SJSA1 (cell line): ENCODE results near the gene PGP. TPM values are rescaled to one million over a fixed set of nuclear protein-coding genes. Genes with fewer than 3 reads are reported as not detected.
"Not testable (repeated sequence)": the region's sequence is repeated elsewhere in the genome, so short reads cannot be mapped to it uniquely, and the experiment has no call there.

Source experiments
- DNase-seq, 2 experiments: peaks; one replicate each; pipeline ENCODE4 v3.0.0-alpha.2; 2015 to 2020; ENCODE audit warnings: low spot score in 2 of 2, low read depth in 1 of 2
- H3K27ac ChIP-seq: fragments of 250-450 bp; sonication (Bioruptor Pico); 2 replicates; pipeline ENCODE4 v1.5.1; 2020; ENCODE audit warnings: mild to moderate bottlenecking, moderate library complexity
- H3K27me3 ChIP-seq: fragments of 250-450 bp; sonication (Bioruptor Pico); replicated peaks from 2 replicates; pipeline ENCODE4 v1.5.1; 2020; ENCODE audit warnings: mild to moderate bottlenecking, moderate library complexity
- H3K36me3 ChIP-seq: fragments of 250-450 bp; sonication (Bioruptor Pico); 2 replicates; pipeline ENCODE4 v1.5.1; 2020; ENCODE audit warnings: mild to moderate bottlenecking
- H3K4me1 ChIP-seq: fragments of 250-450 bp; sonication (Bioruptor Pico); replicated peaks from 2 replicates; pipeline ENCODE4 v1.6.1; 2021; ENCODE audit warnings: mild to moderate bottlenecking
- H3K4me3 ChIP-seq: fragments of 250-450 bp; sonication (Bioruptor Pico); 2 replicates; pipeline ENCODE4 v1.5.1; 2020; ENCODE audit warnings: mild to moderate bottlenecking
- H3K9me3 ChIP-seq: fragments of 250-450 bp; sonication (Bioruptor Pico); replicated peaks from 2 replicates; pipeline ENCODE4 v1.5.1; 2020; ENCODE audit warnings: mild to moderate bottlenecking
- total RNA-seq: library from RNA; depleted of rRNA; stranded (reverse); fragments of >200 nt; shearing (Covaris generic); gene quantifications from 2 replicates; pipeline ENCODE4 v1.2.3, GENCODE V29; 2014

The PGP gene
- total RNA-seq, 1 experiment from 2014 or later, result 37.8 TPM

- Histone ChIP-seq H3K9me3 (no peaks in the 10 kb centered on the region), H3K4me3 (no peak overlapping the region), H3K36me3 (peaks cover 78% of the 10 kb centered on the region), H3K27me3 (no peaks in the 10 kb centered on the region), H3K4me1 (no peaks in the 10 kb centered on the region), H3K27ac (no peak overlapping the region)
- no peak for DNase-seq
Observed at GRCh38 chr16:2243781-2244180, 29.1 kb upstream of the PGP start.

- Histone ChIP-seq H3K27ac (no peak overlapping the region), H3K4me3 (no peak overlapping the region), H3K36me3 (peaks cover 79% of the 10 kb centered on the region), H3K9me3 (no peaks in the 10 kb centered on the region), H3K4me1 (no peaks in the 10 kb centered on the region), H3K27me3 (no peaks in the 10 kb centered on the region)
- DNase-seq, result no peak
Observed at GRCh38 chr16:2243031-2243528, 28.4 kb upstream of the PGP start.

GRCh38 chr16:2242598-2242997 lies 28.0 kb upstream of the PGP start:
- H3K36me3 ChIP-seq, result peaks cover 80% of the 10 kb centered on the region
- no peak for DNase-seq
- no peaks in the 10 kb centered on the region for H3K9me3 ChIP-seq

GRCh38 chr16:2240331-2240730 lies 25.7 kb upstream of the PGP start:
- not testable (repeated sequence) for DNase-seq, H3K9me3 ChIP-seq, H3K4me3 ChIP-seq, H3K4me1 ChIP-seq, H3K27ac ChIP-seq, H3K27me3 ChIP-seq
- H3K36me3 ChIP-seq, result peaks cover 79% of the 10 kb centered on the region

More at GRCh38 chr16:2242598-2242997, 28.0 kb upstream of the PGP start:
- Histone ChIP-seq H3K4me1 (no peaks in the 10 kb centered on the region), H3K4me3 (no peak overlapping the region), H3K27me3 (no peaks in the 10 kb centered on the region), H3K27ac (no peak overlapping the region)

- H3K27me3 ChIP-seq, result no peaks in the 10 kb centered on the region
- H3K4me1 ChIP-seq, result no peaks in the 10 kb centered on the region
- no peak for DNase-seq
- no peaks in the 10 kb centered on the region for H3K9me3 ChIP-seq
- no peak overlapping the region for H3K27ac ChIP-seq
- peaks cover 77% of the 10 kb centered on the region for H3K36me3 ChIP-seq
- no peak overlapping the region for H3K4me3 ChIP-seq
Observed at GRCh38 chr16:2238838-2239675, 24.4 kb upstream of the PGP start.

GRCh38 chr16:2238150-2238837 lies 23.7 kb upstream of the PGP start:
- Histone ChIP-seq H3K4me3 (no peak overlapping the region), H3K9me3 (no peaks in the 10 kb centered on the region), H3K27me3 (no peaks in the 10 kb centered on the region), H3K36me3 (peaks cover 77% of the 10 kb centered on the region), H3K4me1 (no peaks in the 10 kb centered on the region), H3K27ac (no peak overlapping the region)
- DNase-seq, result no peak

- Histone ChIP-seq H3K27me3 (no peaks in the 10 kb centered on the region), H3K4me1 (no peaks in the 10 kb centered on the region), H3K36me3 (peaks cover 77% of the 10 kb centered on the region), H3K9me3 (no peaks in the 10 kb centered on the region), H3K4me3 (no peak overlapping the region), H3K27ac (no peak overlapping the region)
- DNase-seq, result no peak
Observed at GRCh38 chr16:2237493-2238149, 23.0 kb upstream of the PGP start.

- H3K4me3 ChIP-seq, result no peak overlapping the region
Observed at GRCh38 chr16:2237102-2237482, 22.5 kb upstream of the PGP start.

GRCh38 chr16:2236337-2237101 lies 21.9 kb upstream of the PGP start, which contains the start of gene DNASE1L2:
Gene DNASE1L2, plus strand, starts transcription at chr16:2236444. Its CDS starts 373 bp downstream, at chr16:2236817.
- H3K27me3 ChIP-seq, result no peaks in the 10 kb centered on the region
- H3K4me1 ChIP-seq, result no peaks in the 10 kb centered on the region
- no peak within 1 kb of the TSS for H3K4me3 ChIP-seq
- H3K9me3 ChIP-seq, result no peaks in the 10 kb centered on the region
- H3K27ac ChIP-seq, result no peak within 1 kb of the TSS
- peaks cover 77% of the 10 kb centered on the region for H3K36me3 ChIP-seq
- peak in 1 of 2 experiments; percentile 51 for DNase-seq

More at GRCh38 chr16:2237102-2237482, 22.5 kb upstream of the PGP start:
- no peaks in the 10 kb centered on the region for H3K4me1 ChIP-seq
- H3K9me3 ChIP-seq, result no peaks in the 10 kb centered on the region
- no peaks in the 10 kb centered on the region for H3K27me3 ChIP-seq
- H3K27ac ChIP-seq, result no peak overlapping the region
- peaks cover 77% of the 10 kb centered on the region for H3K36me3 ChIP-seq
- DNase-seq, result no peak

GRCh38 chr16:2235695-2236336 lies 21.2 kb upstream of the PGP start:
- Histone ChIP-seq H3K36me3 (peaks cover 81% of the 10 kb centered on the region), H3K27ac (no peak overlapping the region), H3K9me3 (no peaks in the 10 kb centered on the region), H3K4me1 (no peaks in the 10 kb centered on the region), H3K27me3 (no peaks in the 10 kb centered on the region), H3K4me3 (no peak overlapping the region)
- no peak for DNase-seq

GRCh38 chr16:2235234-2235651 lies 20.6 kb upstream of the PGP start:
- Histone ChIP-seq H3K4me3 (no peak overlapping the region), H3K9me3 (no peaks in the 10 kb centered on the region), H3K4me1 (no peaks in the 10 kb centered on the region), H3K36me3 (peaks cover 83% of the 10 kb centered on the region), H3K27ac (no peak overlapping the region), H3K27me3 (no peaks in the 10 kb centered on the region)
- DNase-seq, result no peak

- Histone ChIP-seq H3K27ac (no peak overlapping the region), H3K9me3 (no peaks in the 10 kb centered on the region), H3K4me3 (no peak overlapping the region), H3K27me3 (no peaks in the 10 kb centered on the region), H3K4me1 (no peaks in the 10 kb centered on the region), H3K36me3 (peaks cover 84% of the 10 kb centered on the region)
- DNase-seq, result no peak
Observed at GRCh38 chr16:2234813-2235170, 20.2 kb upstream of the PGP start.
